ENCODE measurements around the gene METTL27. TPM values are rescaled to one million over a fixed set of nuclear protein-coding genes. Genes with fewer than 3 reads are reported as not detected.
"Not testable (repeated sequence)": the region's sequence is repeated elsewhere in the genome, so short reads cannot be mapped to it uniquely, and the experiment has no call there.

METTL27 gene
- total RNA-seq, 3 donors from 2014 or later (not counting 1 experiment from before 2014, with no cell fraction given) = 1.2 TPM; not detected in 2

GRCh38 chr7:73822319-73823173 lies 19.8 kb downstream of the METTL27 start:
- peaks cover 11 to 24% of the 10 kb centered on the region in 2 donors for H3K27me3 Mint-ChIP-seq (ENCODE audit: low read depth in 2 of 2)
- Histone ChIP-seq H3K4me3 (ENCODE audit: low read length) (no peak overlapping the region), H3K27me3 (ENCODE audit: control insufficient read depth, insufficient read depth, low read length) (no peaks in the 10 kb centered on the region), H3K4me1 (ENCODE audit: control insufficient read depth, insufficient read depth, low read length) (peaks cover 7% of the 10 kb centered on the region), H3K36me3 (ENCODE audit: control insufficient read depth, insufficient read depth, low read length) (no peaks in the 10 kb centered on the region), H3K9me3 (ENCODE audit: control insufficient read depth, insufficient read depth, low read length) (no peaks in the 10 kb centered on the region), H3K27ac (ENCODE audit: low read length) (no peak overlapping the region)
- ATAC-seq (no peak), DNase-seq (no peak)
- 89% methylated on average over 15 of the region's 15 CpGs for WGBS (ENCODE audit: insufficient coverage)
- intact Hi-C loops (cut with micrococcal nuclease) = no loop called here
- peaks cover 11% of the 10 kb centered on the region in 2 donors for H3K4me1 Mint-ChIP-seq
- no peak overlapping the region for H3K4me3 Mint-ChIP-seq
- H3K36me3 Mint-ChIP-seq = no peaks in the 10 kb centered on the region
- TF ChIP-seq CTCF (IDR thresholded peaks at IDR 0.05) = no peak
- H3K27ac Mint-ChIP-seq = no peak overlapping the region
- no peaks in the 10 kb centered on the region for H3K9me3 Mint-ChIP-seq

GRCh38 chr7:73821597-73822285 lies 20.6 kb downstream of the METTL27 start:
- H3K4me3 ChIP-seq (ENCODE audit: low read length); H3K27me3 ChIP-seq (ENCODE audit: control insufficient read depth, insufficient read depth, low read length); DNase-seq; ATAC-seq; H3K4me1 ChIP-seq (ENCODE audit: control insufficient read depth, insufficient read depth, low read length); H3K27ac Mint-ChIP-seq; H3K36me3 Mint-ChIP-seq; intact Hi-C loops (cut with micrococcal nuclease); H3K27ac ChIP-seq (ENCODE audit: low read length); H3K36me3 ChIP-seq (ENCODE audit: control insufficient read depth, insufficient read depth, low read length); H3K4me3 Mint-ChIP-seq; H3K9me3 Mint-ChIP-seq; H3K4me1 Mint-ChIP-seq; H3K9me3 ChIP-seq (ENCODE audit: control insufficient read depth, insufficient read depth, low read length): not testable (repeated sequence)
- 89% methylated on average over 12 of the region's 14 CpGs for WGBS (ENCODE audit: insufficient coverage)
- peaks cover 3 to 16% of the 10 kb centered on the region in 2 donors for H3K27me3 Mint-ChIP-seq (ENCODE audit: low read depth in 2 of 2)

- Mint-ChIP-seq H3K27me3 (ENCODE audit: low read depth in 2 of 2) (peaks cover 0 to 15% of the 10 kb centered on the region in 2 donors), H3K4me3 (no peak overlapping the region), H3K9me3 (no peaks in the 10 kb centered on the region), H3K4me1 (no peaks in the 10 kb centered on the region), H3K27ac (no peak overlapping the region), H3K36me3 (no peaks in the 10 kb centered on the region)
- Histone ChIP-seq H3K4me1 (ENCODE audit: control insufficient read depth, insufficient read depth, low read length) (no peaks in the 10 kb centered on the region), H3K4me3 (ENCODE audit: low read length) (no peak overlapping the region), H3K27me3 (ENCODE audit: control insufficient read depth, insufficient read depth, low read length) (no peaks in the 10 kb centered on the region), H3K27ac (ENCODE audit: low read length) (no peak overlapping the region), H3K9me3 (ENCODE audit: control insufficient read depth, insufficient read depth, low read length) (no peaks in the 10 kb centered on the region), H3K36me3 (ENCODE audit: control insufficient read depth, insufficient read depth, low read length) (no peaks in the 10 kb centered on the region)
- WGBS (ENCODE audit: insufficient coverage) = 93% methylated on average over 7 of the region's 7 CpGs
- DNase-seq = no peak
- no peak for TF ChIP-seq CTCF (IDR thresholded peaks at IDR 0.05)
- intact Hi-C loops (cut with micrococcal nuclease) = no loop called here
- ATAC-seq = no peak
Measured at GRCh38 chr7:73820013-73820412, 22.3 kb downstream of the METTL27 start.

- no peak for TF ChIP-seq CTCF (IDR thresholded peaks at IDR 0.05)
- Mint-ChIP-seq H3K36me3 (no peaks in the 10 kb centered on the region), H3K4me3 (no peak overlapping the region), H3K9me3 (no peaks in the 10 kb centered on the region), H3K4me1 (no peaks in the 10 kb centered on the region), H3K27ac (no peak overlapping the region), H3K27me3 (ENCODE audit: low read depth in 2 of 2) (peaks cover 0 to 6% of the 10 kb centered on the region in 2 donors)
- intact Hi-C loops (cut with micrococcal nuclease) = no loop called here
- ATAC-seq (no peak), DNase-seq (no peak)
- no peaks in the 10 kb centered on the region for H3K27me3 ChIP-seq (ENCODE audit: control insufficient read depth, insufficient read depth, low read length)
- H3K9me3 ChIP-seq (ENCODE audit: control insufficient read depth, insufficient read depth, low read length) = no peaks in the 10 kb centered on the region
- no peaks in the 10 kb centered on the region for H3K36me3 ChIP-seq (ENCODE audit: control insufficient read depth, insufficient read depth, low read length)
- no peaks in the 10 kb centered on the region for H3K4me1 ChIP-seq (ENCODE audit: control insufficient read depth, insufficient read depth, low read length)
- no peak overlapping the region for H3K27ac ChIP-seq (ENCODE audit: low read length)
- 91% methylated on average over 6 of the region's 6 CpGs for WGBS (ENCODE audit: insufficient coverage)
- no peak overlapping the region for H3K4me3 ChIP-seq (ENCODE audit: low read length)
Measured at GRCh38 chr7:73817121-73817520, 25.2 kb downstream of the METTL27 start.
